Stimulated activated CD8-positive, alpha-beta memory T cell treated with anti-CD3 and anti-CD28 coated beads, Interleukin-15, amount 100 ng/mL, for 1 hour (primary cell): ENCODE results near the gene GSTO1.

Source experiments
- DNase-seq: peaks from one replicate; pipeline ENCODE4 v3.0.0-alpha.2; 2020; ENCODE audit warnings: low read depth

The GSTO1 gene

DNA sequence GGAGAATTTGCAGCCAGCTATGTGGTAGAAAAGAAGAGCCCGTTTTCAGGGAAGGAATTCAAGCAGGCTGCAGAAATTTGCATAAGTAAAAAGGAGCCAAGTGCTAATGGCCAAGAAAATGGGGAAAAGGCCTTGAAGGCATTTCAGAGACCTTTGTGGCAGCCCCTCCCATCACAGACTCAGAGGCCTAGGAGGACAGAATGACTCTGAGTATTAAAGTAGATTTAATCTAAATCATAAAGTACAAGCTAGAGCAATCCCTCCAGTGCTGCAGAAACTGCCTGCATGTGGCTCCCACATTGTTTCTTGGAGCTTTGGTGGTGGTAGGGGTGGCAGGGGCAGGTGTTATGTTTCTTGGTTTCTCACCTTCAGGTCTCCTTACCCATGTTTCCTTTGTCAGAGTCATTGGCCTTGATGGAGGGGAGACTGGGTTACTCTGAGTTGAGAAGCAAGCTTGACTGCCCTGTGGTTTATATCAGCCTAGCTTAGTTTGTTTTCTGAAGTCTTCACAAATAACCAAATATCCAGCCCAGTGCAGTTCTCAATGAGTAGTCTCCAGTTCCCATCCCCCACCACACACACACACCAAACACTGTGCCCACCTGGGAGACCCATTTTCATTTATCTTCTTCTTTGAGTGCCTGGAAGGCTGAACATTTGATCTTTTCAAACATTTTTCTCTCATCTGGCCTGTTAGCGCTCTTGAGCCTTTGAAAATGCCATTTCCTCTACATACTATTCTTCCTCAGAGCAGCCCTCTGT, 49.1 kb downstream of the GSTO1 start:
- DNase-seq: no peak

DNA sequence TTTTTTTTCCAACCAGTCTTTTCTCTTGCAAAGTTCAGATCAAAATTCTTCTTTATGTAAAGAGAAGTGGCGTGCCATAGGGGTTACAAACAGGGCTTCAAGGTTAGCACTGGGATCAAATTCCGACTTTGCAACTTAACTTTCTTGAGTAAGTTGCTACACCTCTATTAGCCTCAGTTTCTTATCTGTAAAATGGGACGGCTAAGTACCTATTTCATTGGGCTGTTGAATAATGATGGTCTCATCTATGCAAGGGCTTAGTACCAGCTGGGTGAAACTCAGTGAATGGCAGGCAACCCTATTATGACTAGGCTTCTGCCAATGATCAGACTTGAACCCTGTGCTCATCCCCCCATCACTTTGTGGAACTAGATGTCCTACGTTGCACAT, 49.7 kb downstream of the GSTO1 start:
- no peak for DNase-seq

DNA sequence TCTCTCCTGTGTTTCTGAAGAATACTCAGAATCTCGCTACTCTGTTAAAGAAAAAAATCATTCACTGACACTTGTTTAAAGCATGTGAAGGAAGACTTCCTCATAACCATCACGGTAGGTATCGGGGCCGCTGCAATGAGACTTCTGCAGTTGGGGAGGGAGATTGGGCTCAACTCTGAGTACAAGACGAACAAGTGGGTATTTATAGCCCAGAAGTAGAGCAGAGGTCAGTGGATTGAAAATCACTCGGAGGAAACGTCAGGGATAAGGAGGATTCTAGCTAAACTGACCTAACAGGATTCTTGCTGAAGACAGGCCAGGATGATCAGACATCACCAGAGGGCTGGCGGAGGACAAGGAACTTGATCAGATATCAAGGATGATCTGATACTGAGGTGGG, 50.2 kb downstream of the GSTO1 start:
- no peak for DNase-seq

DNA sequence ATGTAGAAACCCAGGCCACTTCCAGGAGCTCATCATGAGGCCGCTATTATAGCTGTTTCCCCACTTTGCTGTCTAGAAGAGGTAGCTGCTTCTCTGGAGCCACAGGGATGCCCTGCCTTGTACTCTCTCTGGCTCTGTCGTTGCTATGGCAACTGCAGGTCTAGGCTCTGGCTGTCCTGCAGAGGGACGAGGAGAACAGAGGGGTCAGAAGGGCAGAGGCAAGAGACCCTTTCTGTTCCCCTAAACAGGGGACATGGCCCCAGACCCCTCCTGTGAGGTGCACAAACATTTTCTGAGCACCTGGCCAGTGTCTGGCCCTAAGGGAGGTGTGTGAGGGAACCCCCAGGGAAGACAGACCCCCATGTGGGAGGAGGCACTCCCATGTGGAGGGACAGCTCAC, 52.2 kb downstream of the GSTO1 start:
- DNase-seq: no peak

DNA sequence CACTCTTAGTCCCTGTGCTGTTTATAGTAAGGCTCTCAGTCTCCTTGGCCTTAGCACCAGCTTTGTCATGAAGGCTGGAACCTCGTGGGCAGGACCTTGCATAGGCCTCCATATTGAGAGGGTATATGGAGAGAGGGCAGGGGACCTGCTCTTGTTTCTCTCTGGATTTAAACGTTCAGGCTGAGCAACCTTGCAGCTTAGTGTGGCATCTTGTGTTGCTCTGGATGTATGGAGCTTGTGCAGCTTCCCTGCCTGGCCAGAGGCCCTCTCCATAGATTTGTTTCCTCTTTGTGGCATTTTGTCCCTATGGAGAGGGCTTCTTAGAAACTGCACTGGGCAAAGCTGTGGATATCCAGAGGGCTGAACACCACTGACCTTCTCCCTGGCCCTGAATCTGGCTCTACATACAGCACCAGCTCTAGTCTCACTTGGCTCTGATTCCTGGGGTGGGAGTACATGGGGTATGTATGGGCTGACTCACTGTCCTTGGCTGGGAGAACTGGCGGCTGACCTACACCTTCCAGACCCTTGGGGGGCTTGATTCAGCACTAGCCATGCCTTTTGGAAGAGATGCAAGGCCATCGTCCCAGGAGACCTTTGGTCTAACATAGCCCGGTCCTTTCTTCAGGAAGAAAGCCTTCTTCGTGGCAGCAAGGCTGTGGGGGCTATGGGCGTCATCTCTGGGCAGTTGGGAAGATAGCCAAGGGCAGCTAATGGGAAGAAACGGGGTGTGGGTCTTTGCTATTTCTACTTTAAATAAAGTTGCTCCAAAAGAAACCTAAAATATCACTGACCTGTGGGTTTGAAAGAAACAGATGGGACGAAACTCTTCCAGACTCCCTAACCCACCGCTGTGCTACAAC, 53.1 kb downstream of the GSTO1 start:
- DNase-seq: no peak

DNA sequence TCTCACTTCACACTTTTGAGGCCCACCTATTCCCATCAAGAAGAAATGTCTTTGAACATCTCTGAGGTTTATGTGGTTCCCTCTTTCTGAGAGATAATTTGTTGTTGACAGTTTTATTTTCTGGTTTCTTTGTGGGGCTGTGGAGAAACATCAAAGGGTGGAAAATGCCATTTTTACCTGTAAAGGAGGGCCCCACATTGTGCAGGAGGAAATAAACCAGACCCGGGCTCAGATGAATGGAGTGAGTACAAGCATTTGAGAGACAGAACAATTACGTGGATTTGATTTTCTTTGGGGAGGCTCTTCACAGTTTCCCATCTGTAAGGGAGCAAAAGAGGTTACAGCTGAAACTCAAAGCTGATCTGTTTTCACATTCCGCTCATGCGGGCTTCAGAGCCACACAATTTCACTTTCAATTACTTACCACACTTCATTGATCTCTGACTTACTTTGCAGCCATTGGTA, 53.8 kb downstream of the GSTO1 start:
- no peak for DNase-seq

DNA sequence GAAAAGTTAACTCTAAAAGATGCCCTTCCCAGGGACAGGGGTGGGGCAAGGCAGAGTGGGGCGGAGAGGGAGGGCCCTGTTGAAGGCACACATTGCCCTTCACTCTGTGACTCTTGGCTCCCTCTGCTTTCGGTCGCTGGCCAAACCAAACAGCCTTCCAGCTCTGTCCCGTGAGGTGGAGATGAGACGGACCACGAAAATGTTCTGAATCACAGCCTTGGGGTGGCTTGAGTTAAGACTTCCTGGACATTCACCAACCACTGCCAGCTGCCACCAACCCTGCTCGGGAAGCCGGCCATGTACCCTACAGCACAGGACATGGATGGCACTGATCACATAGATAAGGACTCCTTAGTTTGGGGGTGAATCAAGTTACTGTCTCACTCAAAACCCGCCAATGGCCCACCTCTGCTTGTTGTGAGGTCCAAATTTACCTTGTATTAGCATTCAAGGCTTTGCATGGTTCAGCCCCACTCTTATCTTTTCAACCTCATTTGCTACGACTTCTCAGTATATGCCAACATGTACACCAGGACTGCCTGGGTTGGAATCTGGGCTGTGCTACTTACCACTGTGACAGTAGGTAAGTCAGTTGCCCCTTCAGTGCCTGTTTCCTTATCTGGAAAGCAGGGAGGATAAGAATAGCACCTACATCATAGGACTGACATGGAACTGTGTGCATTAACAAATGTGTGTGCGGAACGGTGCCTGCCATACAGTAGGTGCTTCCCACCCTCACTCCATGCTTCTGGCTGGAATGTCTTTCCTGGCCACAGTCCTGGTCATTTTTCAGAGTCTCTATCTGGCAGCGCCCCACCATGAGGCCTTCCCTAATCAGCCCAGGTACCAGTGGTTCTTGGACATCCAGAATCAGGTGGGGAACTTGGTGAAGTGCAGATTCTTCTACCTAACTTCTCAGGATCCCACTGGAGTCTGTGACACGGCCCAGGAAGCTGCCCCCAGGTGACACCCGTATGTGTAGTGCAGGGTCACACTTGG, 55.6 kb downstream of the GSTO1 start:
- DNase-seq: no peak

DNA sequence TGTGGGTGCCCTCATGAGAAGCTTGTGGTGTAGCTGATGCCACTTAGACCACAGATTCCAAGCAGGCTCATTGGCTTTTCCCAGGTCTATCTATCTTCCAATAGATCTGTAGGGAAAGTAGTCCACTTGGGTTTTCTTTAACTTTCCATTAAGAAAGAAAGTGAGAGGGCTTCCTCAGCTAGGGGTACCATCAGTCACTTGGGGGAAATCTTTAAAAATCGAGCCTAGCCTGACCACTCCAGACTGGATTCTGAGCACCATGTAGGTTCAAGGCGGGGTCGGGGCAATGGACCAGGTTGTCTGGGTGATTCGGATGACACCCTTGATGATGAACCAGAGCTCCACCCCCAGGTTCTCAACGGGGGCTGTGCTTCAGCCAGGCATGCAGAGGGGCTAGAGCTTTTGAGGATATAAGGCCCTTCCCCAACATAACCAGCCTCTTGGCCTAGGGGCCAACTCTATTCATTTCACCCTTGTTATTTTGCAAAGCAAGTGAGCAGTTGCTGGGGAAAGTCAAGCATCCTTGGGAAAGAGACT, 56.6 kb downstream of the GSTO1 start:
- DNase-seq: no peak

DNA sequence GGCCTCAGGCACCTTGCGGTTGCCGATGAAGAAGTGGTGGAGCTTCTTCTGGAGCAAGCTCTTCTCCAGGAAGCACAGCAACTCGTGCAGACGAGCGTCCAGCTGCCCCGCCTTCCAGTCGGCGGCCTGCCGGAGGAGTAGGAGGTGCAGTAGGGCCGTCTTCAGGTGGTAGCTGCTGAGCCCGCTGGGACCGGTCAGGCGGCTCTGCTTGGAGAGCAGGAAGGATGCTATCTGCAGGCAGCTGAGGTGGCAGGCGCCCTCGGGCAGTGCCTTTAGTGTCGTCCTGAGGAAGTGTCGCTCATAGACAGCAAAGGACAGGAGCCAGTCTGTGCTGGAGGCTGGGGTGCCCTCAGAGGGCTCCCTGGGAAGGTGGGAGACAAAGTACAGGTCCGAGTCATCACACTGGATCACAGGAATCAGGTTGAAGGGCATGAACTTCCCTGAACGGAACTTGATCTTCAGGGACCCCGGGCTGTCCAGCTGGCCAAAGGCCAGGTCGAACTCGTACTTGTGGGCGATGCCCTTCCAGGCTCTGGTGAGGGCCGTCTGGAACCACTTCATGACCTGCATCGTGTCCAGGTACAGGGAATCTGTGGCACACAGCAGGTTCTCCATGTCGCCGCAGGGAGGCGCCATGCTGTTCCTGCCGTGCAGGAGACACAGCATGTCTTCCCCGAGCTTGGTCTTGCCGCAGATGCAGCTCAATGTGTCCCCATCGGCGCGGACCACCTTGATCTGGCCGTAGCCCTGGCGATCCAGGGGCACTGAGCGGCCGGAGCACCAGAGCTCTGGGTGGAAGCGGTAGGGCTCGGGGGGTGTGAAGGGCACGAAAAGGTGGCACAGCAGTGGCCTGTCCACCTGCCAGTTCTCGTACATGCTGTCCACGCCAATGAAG, 60.1 kb downstream of the GSTO1 start:
- no peak for DNase-seq

DNA sequence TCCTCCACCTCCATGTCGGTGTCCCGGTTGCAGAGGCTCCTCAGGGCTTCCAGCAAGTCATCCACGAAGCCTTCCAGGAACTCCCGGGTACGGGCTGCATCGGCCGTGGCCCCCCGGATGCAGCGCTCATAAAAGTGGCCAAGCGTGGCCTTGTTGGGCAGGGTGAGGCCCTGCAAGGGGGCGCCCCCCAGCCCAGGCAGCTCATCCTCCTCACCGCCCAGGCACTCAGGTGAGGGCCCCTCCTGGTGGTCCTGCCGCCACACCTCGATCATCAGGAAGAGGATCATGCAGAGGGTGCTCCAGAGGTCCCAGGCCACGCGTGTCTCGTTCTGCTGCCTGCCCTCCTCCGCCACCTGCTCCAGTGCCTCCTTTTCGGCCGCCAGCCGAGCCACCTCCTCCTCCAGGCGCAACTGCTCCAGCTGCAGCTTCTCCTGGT, 60.8 kb downstream of the GSTO1 start:
- no peak for DNase-seq

DNA sequence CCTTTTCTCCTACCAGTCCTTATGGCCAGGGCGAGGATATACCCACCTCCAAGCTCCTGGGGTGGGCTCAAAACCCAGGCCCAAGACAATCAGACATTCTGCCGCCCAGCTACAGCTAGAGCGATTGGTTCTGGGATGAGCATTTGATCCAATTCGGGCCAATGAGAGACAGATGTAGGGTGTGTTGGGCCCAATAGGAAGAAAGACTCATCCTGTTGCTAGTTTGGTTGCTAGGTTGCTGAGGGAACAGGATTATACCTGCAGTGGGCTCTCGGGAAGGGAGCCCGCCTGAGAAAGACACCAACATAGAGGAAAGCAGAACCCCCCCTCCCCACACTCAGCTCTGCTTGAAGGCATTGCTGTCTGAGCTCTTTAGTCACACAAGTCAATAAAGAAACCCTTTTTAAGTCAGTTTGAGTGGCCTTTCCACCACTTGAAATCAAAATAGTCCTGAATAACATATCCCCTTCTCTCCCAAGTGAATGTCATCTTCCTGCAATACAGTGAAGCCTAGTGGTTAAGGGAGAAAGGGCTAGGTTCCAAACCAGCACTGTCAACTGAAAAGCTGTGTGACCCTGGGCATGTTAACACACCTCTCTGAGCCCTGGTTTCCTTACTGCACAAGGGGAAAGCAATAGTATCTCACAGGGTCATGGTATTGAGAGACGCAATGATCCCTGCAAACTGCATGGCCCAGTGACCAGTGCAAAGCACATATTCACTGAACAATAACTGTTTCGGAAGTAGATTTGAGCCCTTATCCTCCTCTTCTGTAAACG, 61.8 kb downstream of the GSTO1 start:
- DNase-seq: no peak
